Hematopoietic multipotent progenitor cell treated with erythropoietin and hydrocortisone succinate and interleukin-3 and kit ligand, for 4 days (in vitro differentiated cells): ENCODE results near the gene GINS1.

Experiments
- DNase-seq: peaks from one replicate; pipeline ENCODE4 v3.0.0-alpha.2; 2015

Gene GINS1

GRCh38 chr20:25496165-25496967, 88.9 kb downstream of the GINS1 start:
- no peak for DNase-seq

DNA sequence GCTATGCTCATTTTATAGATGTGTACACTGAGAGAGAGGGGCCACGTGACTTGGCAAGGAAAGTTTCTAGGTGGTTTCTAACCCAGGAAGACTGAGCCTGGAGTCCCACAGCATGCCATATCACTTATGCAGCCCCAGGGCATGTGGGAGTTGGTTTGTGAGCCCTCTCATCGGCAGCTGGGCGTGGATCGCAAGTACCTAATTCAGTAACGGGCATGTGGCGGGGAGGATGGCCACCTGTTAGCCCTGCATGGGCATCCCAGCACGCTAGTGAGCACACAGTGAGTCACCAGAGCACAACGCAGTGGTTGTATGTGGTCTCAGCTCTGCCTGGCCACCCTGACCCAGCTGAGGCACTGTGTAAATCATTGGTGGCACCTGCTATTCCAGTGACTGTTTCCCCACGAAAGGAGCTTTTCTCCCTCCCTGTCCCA, 89.5 kb downstream of the GINS1 start:
- no peak for DNase-seq

GRCh38 chr20:25497586-25498279, 90.3 kb downstream of the GINS1 start:
- DNase-seq, result no peak
